IPS DF 6.9 (cell line): ENCODE measurements around the gene RNASE2.
"Not testable (repeated sequence)": the region's sequence is repeated elsewhere in the genome, so short reads cannot be mapped to it uniquely, and the experiment has no call there.

Experiments used
- DNase-seq: peaks from one replicate; pipeline ENCODE4 v3.0.0-alpha.2; 2013; ENCODE audit warnings: low read depth, low spot score
- H3K27ac ChIP-seq: one replicate; pipeline ENCODE4 v1.5.1; 2013; ENCODE audit warnings: low read length, control low read depth
- H3K27me3 ChIP-seq: 2 replicates; pipeline ENCODE4 v1.6.1; 2013; ENCODE audit warnings: mild to moderate bottlenecking, low read length; ENCODE audit not compliant: control insufficient read depth, insufficient read depth
- H3K36me3 ChIP-seq: 2 replicates; pipeline ENCODE4 v1.6.1; 2013; ENCODE audit warnings: low read length; ENCODE audit not compliant: control insufficient read depth, insufficient read depth
- H3K4me1 ChIP-seq: 2 replicates; pipeline ENCODE4 v1.6.1; 2013; ENCODE audit warnings: low read length; ENCODE audit not compliant: control insufficient read depth, insufficient read depth
- H3K4me3 ChIP-seq: 2 replicates; pipeline ENCODE4 v1.5.1; 2013; ENCODE audit warnings: mild to moderate bottlenecking, low read length
- H3K9me3 ChIP-seq: 2 replicates; pipeline ENCODE4 v1.6.1; 2013; ENCODE audit warnings: low read length, inconsistent platforms; ENCODE audit not compliant: control insufficient read depth, insufficient read depth
- WGBS: extraction: QIAGEN DNeasy Blood & Tissue Kit; methylation state at CpG from one replicate; pipeline ENCODE4 v1.1.7; 2013; ENCODE audit warnings: mixed read lengths, missing lambda C conversion rate; ENCODE audit not compliant: insufficient read length, insufficient coverage; 5-methylcytosine and 5-hydroxymethylcytosine counted together

Gene RNASE2

GRCh38 chr14:20982646-20983369 lies 27.5 kb downstream of the RNASE2 start:
- Histone ChIP-seq H3K27ac (no peak overlapping the region), H3K4me3 (no peak overlapping the region), H3K27me3 (no peaks in the 10 kb centered on the region; the same call in 1 of the 2 replicates), H3K36me3 (no peaks in the 10 kb centered on the region), H3K4me1 (no peaks in the 10 kb centered on the region), H3K9me3 (no peaks in the 10 kb centered on the region)
- WGBS = no CpG with 5 or more reads among the region's 2 CpGs
- DNase-seq = no peak

- H3K27me3 ChIP-seq, H3K9me3 ChIP-seq, H3K27ac ChIP-seq, DNase-seq, H3K4me3 ChIP-seq, H3K4me1 ChIP-seq, H3K36me3 ChIP-seq: not testable (repeated sequence)
- no CpG with 5 or more reads among the region's 4 CpGs for WGBS
Measured at GRCh38 chr14:20985650-20986049, 30.4 kb downstream of the RNASE2 start.

GRCh38 chr14:20986811-20987210 lies 31.5 kb downstream of the RNASE2 start:
- WGBS = no CpG with 5 or more reads among the region's 2 CpGs
- DNase-seq = no peak
- no peaks in the 10 kb centered on the region; the same call in 1 of the 2 replicates for H3K27me3 ChIP-seq
- no peaks in the 10 kb centered on the region; the same call in 1 of the 2 replicates for H3K36me3 ChIP-seq
- no peak overlapping the region for H3K27ac ChIP-seq
- H3K9me3 ChIP-seq = no peaks in the 10 kb centered on the region
- no peak overlapping the region for H3K4me3 ChIP-seq
- peaks cover 4% of the 10 kb centered on the region; the same call in 1 of the 2 replicates for H3K4me1 ChIP-seq

GRCh38 chr14:20988717-20989470 lies 33.6 kb downstream of the RNASE2 start:
- Histone ChIP-seq H3K4me3 (no peak overlapping the region; the same call in 1 of the 2 replicates), H3K9me3 (no peaks in the 10 kb centered on the region), H3K27me3 (no peaks in the 10 kb centered on the region), H3K4me1 (peaks cover 4% of the 10 kb centered on the region; the same call in 1 of the 2 replicates), H3K27ac (peak overlapping the region; percentile 72), H3K36me3 (no peaks in the 10 kb centered on the region; the same call in 1 of the 2 replicates)
- DNase-seq = no peak
- no CpG with 5 or more reads among the region's 15 CpGs for WGBS

GRCh38 chr14:20989471-20989786 lies 34.1 kb downstream of the RNASE2 start:
- Histone ChIP-seq H3K9me3 (no peaks in the 10 kb centered on the region), H3K36me3 (peaks cover 3% of the 10 kb centered on the region; the same call in 1 of the 2 replicates), H3K27me3 (no peaks in the 10 kb centered on the region), H3K4me1 (peaks cover 4% of the 10 kb centered on the region; the same call in 1 of the 2 replicates), H3K4me3 (no peak overlapping the region; the same call in 1 of the 2 replicates), H3K27ac (no peak overlapping the region)
- no peak for DNase-seq
- WGBS = no CpG with 5 or more reads among the region's 11 CpGs

GRCh38 chr14:20989787-20990600 lies 34.7 kb downstream of the RNASE2 start, which contains the start of gene METTL17:
Gene METTL17, plus strand, starts transcription at chr14:20989980. Its CDS starts 23 bp downstream, at chr14:20990003.
- WGBS = no CpG with 5 or more reads among the region's 42 CpGs
- DNase-seq = peak; percentile 90

GRCh38 chr14:20996521-20996920 lies 41.2 kb downstream of the RNASE2 start:
- H3K27me3 ChIP-seq = no peaks in the 10 kb centered on the region
- no peaks in the 10 kb centered on the region for H3K9me3 ChIP-seq
- no peaks in the 10 kb centered on the region for H3K4me1 ChIP-seq
- WGBS = no CpG with 5 or more reads among the region's 14 CpGs
- H3K36me3 ChIP-seq = peaks cover 13% of the 10 kb centered on the region
- no peak overlapping the region for H3K27ac ChIP-seq
- no peak for DNase-seq
- no peak overlapping the region for H3K4me3 ChIP-seq

More at GRCh38 chr14:20989787-20990600, 34.7 kb downstream of the RNASE2 start, which contains the start of gene METTL17:
- peak within 1 kb of the TSS; percentile 82 for H3K4me3 ChIP-seq
- peaks cover 4% of the 10 kb centered on the region; the same call in 1 of the 2 replicates for H3K36me3 ChIP-seq
- peaks cover 4% of the 10 kb centered on the region; the same call in 1 of the 2 replicates for H3K4me1 ChIP-seq
- peak within 1 kb of the TSS; percentile 72 for H3K27ac ChIP-seq
- no peaks in the 10 kb centered on the region for H3K27me3 ChIP-seq
- H3K9me3 ChIP-seq = no peaks in the 10 kb centered on the region

- Histone ChIP-seq H3K27ac (no peak overlapping the region), H3K9me3 (no peaks in the 10 kb centered on the region), H3K36me3 (peaks cover 13% of the 10 kb centered on the region), H3K4me3 (no peak overlapping the region), H3K27me3 (no peaks in the 10 kb centered on the region), H3K4me1 (no peaks in the 10 kb centered on the region)
- DNase-seq = no peak
- WGBS = no CpG with 5 or more reads among the region's 4 CpGs
Measured at GRCh38 chr14:20997115-20997514, 41.8 kb downstream of the RNASE2 start.

- no peak overlapping the region for H3K27ac ChIP-seq
Measured at GRCh38 chr14:20997564-20997963, 42.3 kb downstream of the RNASE2 start.

GRCh38 chr14:20998139-20998538 lies 42.9 kb downstream of the RNASE2 start:
- Histone ChIP-seq H3K27me3 (no peaks in the 10 kb centered on the region), H3K36me3 (peaks cover 13% of the 10 kb centered on the region), H3K27ac (no peak overlapping the region), H3K9me3 (no peaks in the 10 kb centered on the region), H3K4me1 (no peaks in the 10 kb centered on the region), H3K4me3 (no peak overlapping the region)
- no CpG with 5 or more reads among the region's 3 CpGs for WGBS
- no peak for DNase-seq

More at GRCh38 chr14:20997564-20997963, 42.3 kb downstream of the RNASE2 start:
- Histone ChIP-seq H3K4me3 (no peak overlapping the region), H3K9me3 (no peaks in the 10 kb centered on the region), H3K36me3 (peaks cover 13% of the 10 kb centered on the region), H3K27me3 (no peaks in the 10 kb centered on the region), H3K4me1 (no peaks in the 10 kb centered on the region)
- WGBS = no CpG with 5 or more reads among the region's 6 CpGs
- no peak for DNase-seq
